Sigmoid colon (tissue), 7 donors: ENCODE data around the gene CUX1. TPM values are rescaled to one million over a fixed set of nuclear protein-coding genes. Genes with fewer than 3 reads are reported as not detected.

Source experiments
- DNase-seq: peaks from one replicate; pipeline ENCODE4 v3.0.0-alpha.2; 2019
- H3K27ac ChIP-seq, 4 donors: fragments of 200-600 bp; sonication (generic); one replicate each; pipeline ENCODE4 v1.5.1; 2016 to 2019; ENCODE audit warnings: mild to moderate bottlenecking in 1 of 4
- H3K27me3 ChIP-seq, 3 donors: fragments of 200-600 bp; sonication (generic); one replicate each; pipeline ENCODE4 v1.5.1; 2019; ENCODE audit warnings: mild to moderate bottlenecking in 1 of 3
- H3K36me3 ChIP-seq, 4 donors: fragments of 200-600 bp; sonication (generic); one replicate each; pipeline ENCODE4 v1.5.1; 2016 to 2019
- H3K4me1 ChIP-seq, 4 donors: fragments of 200-600 bp; sonication (generic); one replicate each; pipeline ENCODE4 v1.5.1; 2017 to 2019
- H3K4me3 ChIP-seq, 4 donors: fragments of 200-600 bp; sonication (generic); one replicate each; pipeline ENCODE4 v1.5.1; 2017 to 2019; ENCODE audit warnings: mild to moderate bottlenecking in 2 of 4, moderate library complexity in 1 of 4
- H3K9me3 ChIP-seq, 4 donors: fragments of 200-600 bp in 3 of 4; sonication (generic) in 3 of 4; one replicate each; pipeline versions ENCODE4 v1.5.1 to v1.6.1; 2013 to 2019
- CTCF ChIP-seq, 4 experiments: fragments of 450-650 bp in 3 of 4; fragments of 200-600 bp in 1 of 4; IDR thresholded peaks; one replicate each; pipeline ENCODE4 v1.5.1; 2016 to 2019; ENCODE audit warnings: antibody characterized with exemption in 4 of 4, mild to moderate bottlenecking in 3 of 4, moderate library complexity in 2 of 4
- EP300 ChIP-seq, 4 donors: sonication (generic); formaldehyde crosslinking; IDR thresholded peaks; one replicate each; pipeline ENCODE4 v1.6.1; 2017; ENCODE audit warnings: antibody characterized with exemption in 4 of 4
- POLR2A ChIP-seq, 2 donors: fragments of 450-650 bp; IDR thresholded peaks; one replicate each; pipeline ENCODE4 v1.6.1; 2016; ENCODE audit warnings: antibody characterized with exemption in 2 of 2, mild to moderate bottlenecking in 2 of 2, moderate library complexity in 2 of 2
- POLR2AphosphoS5 ChIP-seq, 4 donors: sonication (generic); formaldehyde crosslinking; IDR thresholded peaks; one replicate each; pipeline ENCODE4 v1.6.1; 2017; ENCODE audit warnings: antibody characterized with exemption in 4 of 4
- WGBS, 2 donors: extraction: QIAGEN DNeasy Blood & Tissue Kit; methylation state at CpG; one replicate each; pipeline ENCODE4 v1.1.7; 2013; 5-methylcytosine and 5-hydroxymethylcytosine counted together
- intact Hi-C: fragments of 100-400 bp; cut with DNase I; formaldehyde crosslinking; loops from one replicate; pipeline ENCODE4 v1.15.1; 2023
- polyA plus RNA-seq, 3 donors: library from polyadenylated mRNA; stranded (reverse); fragments of 200-250 nt; gene quantifications; one replicate each; pipeline ENCODE4 v1.2.3, GENCODE V29; 2013
- total RNA-seq, 4 donors: library from RNA; depleted of rRNA; stranded (reverse); fragments of >200 nt; gene quantifications; one replicate each; pipeline ENCODE4 v1.1.0, GENCODE V29; 2016
- donor health status: healthy with polysubstance abuse.
- donor health status: Bipolar disorder and iron deficiency.
- donor health status: healthy.

Gene CUX1
- total and polyA plus RNA-seq, 7 donors: 46.7 to 127 (median 49.9) TPM

- no peaks in the 10 kb centered on the region for H3K9me3 ChIP-seq
- no peak for TF ChIP-seq POLR2AphosphoS5 (IDR thresholded peaks at IDR 0.05)
- no peak for TF ChIP-seq POLR2A (IDR thresholded peaks at IDR 0.05)
- TF ChIP-seq EP300 (IDR thresholded peaks at IDR 0.05): no peak
- no peak for TF ChIP-seq CTCF (IDR thresholded peaks at IDR 0.05)
- peaks cover 0 to 10% (median 2%) of the 10 kb centered on the region in 4 donors for H3K4me1 ChIP-seq
- H3K36me3 ChIP-seq: peaks cover 9 to 47% (median 18%) of the 10 kb centered on the region in 4 donors
- DNase-seq: no peak
- no peaks in the 10 kb centered on the region for H3K27me3 ChIP-seq
- intact Hi-C loops: no loop called here
- no peak overlapping the region for H3K4me3 ChIP-seq
- WGBS, 2 donors: 94% methylated on average over 6 of the region's 6 CpGs
- no peak overlapping the region for H3K27ac ChIP-seq
These were observed 300.3 kb downstream of the CUX1 start for GRCh38 chr7:102117743-102118142.

GRCh38 chr7:102119213-102119651 lies 301.8 kb downstream of the CUX1 start:
- TF ChIP-seq POLR2A (IDR thresholded peaks at IDR 0.05) (no peak), POLR2AphosphoS5 (IDR thresholded peaks at IDR 0.05) (no peak), CTCF (IDR thresholded peaks at IDR 0.05) (no peak), EP300 (IDR thresholded peaks at IDR 0.05) (no peak)
- WGBS, 2 donors: 64 to 76% methylated on average over 14 of the region's 14 CpGs
- Histone ChIP-seq H3K27me3 (no peaks in the 10 kb centered on the region), H3K4me1 (peaks cover 0 to 10% (median 2%) of the 10 kb centered on the region in 4 donors), H3K4me3 (no peak overlapping the region), H3K36me3 (peaks cover 5 to 32% (median 16%) of the 10 kb centered on the region in 4 donors), H3K27ac (peak overlapping the region in 1 of 4 donors; percentile 23), H3K9me3 (no peaks in the 10 kb centered on the region)
- no peak for DNase-seq
- intact Hi-C loops: no loop called here

GRCh38 chr7:102119925-102120324 lies 302.5 kb downstream of the CUX1 start:
- WGBS, 2 donors: 91 to 93% methylated on average over 7 of the region's 7 CpGs
- no peak for DNase-seq
- Histone ChIP-seq H3K27ac (no peak overlapping the region), H3K36me3 (peaks cover 5 to 30% (median 12%) of the 10 kb centered on the region in 4 donors), H3K4me1 (peaks cover 0 to 12% (median 6%) of the 10 kb centered on the region in 4 donors), H3K9me3 (no peaks in the 10 kb centered on the region), H3K4me3 (no peak overlapping the region), H3K27me3 (no peaks in the 10 kb centered on the region)
- intact Hi-C loops: no loop called here
- TF ChIP-seq CTCF (IDR thresholded peaks at IDR 0.05) (no peak), POLR2AphosphoS5 (IDR thresholded peaks at IDR 0.05) (no peak), EP300 (IDR thresholded peaks at IDR 0.05) (no peak), POLR2A (IDR thresholded peaks at IDR 0.05) (no peak)

- Histone ChIP-seq H3K4me3 (no peak overlapping the region), H3K36me3 (peaks cover 2 to 22% (median 6%) of the 10 kb centered on the region in 4 donors), H3K9me3 (no peaks in the 10 kb centered on the region), H3K27me3 (no peaks in the 10 kb centered on the region), H3K27ac (no peak overlapping the region), H3K4me1 (peaks cover 0 to 14% (median 13%) of the 10 kb centered on the region in 4 donors)
- intact Hi-C loops: no loop called here
- DNase-seq: no peak
- TF ChIP-seq EP300 (IDR thresholded peaks at IDR 0.05): no peak
- no peak for TF ChIP-seq CTCF (IDR thresholded peaks at IDR 0.05)
- TF ChIP-seq POLR2A (IDR thresholded peaks at IDR 0.05): no peak
- TF ChIP-seq POLR2AphosphoS5 (IDR thresholded peaks at IDR 0.05): no peak
- 93% methylated on average over 5 of the region's 5 CpGs for WGBS, 2 donors
These were observed 303.3 kb downstream of the CUX1 start for GRCh38 chr7:102120666-102121195.

GRCh38 chr7:102122026-102122425 lies 304.6 kb downstream of the CUX1 start:
- H3K27ac ChIP-seq: no peak overlapping the region
- peaks cover 0 to 14% (median 13%) of the 10 kb centered on the region in 4 donors for H3K4me1 ChIP-seq
- DNase-seq: no peak
- TF ChIP-seq POLR2A (IDR thresholded peaks at IDR 0.05) (no peak), CTCF (IDR thresholded peaks at IDR 0.05) (no peak), EP300 (IDR thresholded peaks at IDR 0.05) (no peak), POLR2AphosphoS5 (IDR thresholded peaks at IDR 0.05) (no peak)
- intact Hi-C loops: no loop called here
- H3K27me3 ChIP-seq: no peaks in the 10 kb centered on the region
- H3K36me3 ChIP-seq: peaks cover 0 to 9% (median 0%) of the 10 kb centered on the region in 4 donors
- H3K4me3 ChIP-seq: no peak overlapping the region
- H3K9me3 ChIP-seq: no peaks in the 10 kb centered on the region
- WGBS, 2 donors: 5 to 14% methylated on average over 3 of the region's 3 CpGs
